Measurements from ENCODE around the gene CTSE.
A peak's percentile ranks its signal among the peaks of the same experiment; 100 is the strongest.

The CTSE gene

DNA sequence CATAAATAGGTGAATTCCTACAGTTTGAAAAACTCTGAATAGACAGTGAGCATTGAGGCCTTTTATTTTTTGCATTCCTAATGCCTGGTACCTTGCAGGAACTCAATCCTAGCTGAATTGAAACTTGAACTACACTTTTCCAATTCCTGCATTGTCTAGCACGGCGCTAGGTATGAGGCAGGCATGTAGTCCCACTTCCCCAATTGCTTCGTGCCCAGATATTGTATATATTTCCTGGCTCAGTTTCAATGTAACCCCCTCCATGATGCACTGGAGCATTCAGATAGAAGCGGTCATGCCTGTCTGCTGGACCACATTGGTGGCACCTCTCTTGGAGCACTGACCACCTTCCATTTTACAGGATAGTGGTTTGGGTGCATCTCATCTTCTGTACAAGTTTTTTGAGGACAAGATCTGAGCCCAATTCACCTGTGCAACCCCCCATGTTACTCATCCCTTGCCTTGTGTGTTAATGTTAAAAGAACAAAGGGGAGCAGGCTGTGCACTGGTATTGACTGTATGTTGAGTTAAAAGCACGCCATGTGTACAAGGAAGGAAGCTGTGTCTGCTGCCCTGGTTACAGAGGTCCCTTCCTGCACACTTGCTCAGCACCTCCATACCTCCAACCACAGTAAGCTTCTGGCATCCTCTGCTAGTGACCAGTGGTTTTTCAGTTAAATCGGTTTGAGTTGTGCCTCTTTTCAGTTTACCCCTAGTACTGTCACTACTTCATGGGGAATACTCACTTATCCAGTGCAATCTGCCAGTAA, 10.5 kb downstream of the CTSE start:
- Mint-ChIP-seq H3K36me3 (ENCODE audit: low read depth) (no peaks in the 10 kb centered on the region), H3K4me3 (no peak overlapping the region), H3K27ac (no peak overlapping the region), H3K9me3 (no peaks in the 10 kb centered on the region), H3K27me3 (no peaks in the 10 kb centered on the region), H3K4me1 (ENCODE audit: low read depth) (peaks cover 34% of the 10 kb centered on the region)

- Mint-ChIP-seq H3K4me3 (no peak overlapping the region), H3K27ac (peak overlapping the region; percentile 79), H3K9me3 (no peaks in the 10 kb centered on the region), H3K36me3 (ENCODE audit: low read depth) (no peaks in the 10 kb centered on the region), H3K27me3 (no peaks in the 10 kb centered on the region), H3K4me1 (ENCODE audit: low read depth) (peaks cover 34% of the 10 kb centered on the region)
These were observed 11.4 kb downstream of the CTSE start for GRCh38 chr1:206012086-206012859.

DNA sequence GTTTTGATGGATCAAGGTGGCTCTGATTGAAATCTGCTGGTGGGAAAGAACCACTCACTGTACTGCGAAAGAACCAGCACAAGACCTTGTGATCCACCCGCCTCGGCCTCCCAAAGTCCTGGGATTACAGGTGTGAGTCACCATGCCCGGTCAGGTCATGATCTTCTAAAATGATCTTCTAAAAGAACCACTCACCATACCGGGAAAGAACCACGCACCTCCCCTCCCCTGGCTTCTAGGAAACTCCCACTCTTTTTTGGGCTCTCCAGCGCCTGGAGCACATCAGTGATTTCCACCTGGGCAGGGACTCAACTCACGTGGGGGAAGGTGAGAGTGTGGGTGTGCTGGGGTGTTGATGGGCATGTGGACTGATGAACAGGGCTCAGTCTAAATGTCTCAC, 12.6 kb downstream of the CTSE start:
- Mint-ChIP-seq H3K4me1 (ENCODE audit: low read depth) (peaks cover 34% of the 10 kb centered on the region), H3K27ac (peak overlapping the region; percentile 41), H3K36me3 (ENCODE audit: low read depth) (no peaks in the 10 kb centered on the region), H3K27me3 (peaks cover 8% of the 10 kb centered on the region), H3K9me3 (no peaks in the 10 kb centered on the region), H3K4me3 (no peak overlapping the region)

GRCh38 chr1:206010060-206010459, 13.6 kb downstream of the CTSE start:
- no peaks in the 10 kb centered on the region for H3K36me3 Mint-ChIP-seq (ENCODE audit: low read depth)
- H3K4me3 Mint-ChIP-seq = no peak overlapping the region
- peaks cover 9% of the 10 kb centered on the region for H3K27me3 Mint-ChIP-seq
- H3K9me3 Mint-ChIP-seq = no peaks in the 10 kb centered on the region
- peaks cover 34% of the 10 kb centered on the region for H3K4me1 Mint-ChIP-seq (ENCODE audit: low read depth)
- no peak overlapping the region for H3K27ac Mint-ChIP-seq

GRCh38 chr1:206006946-206007345, 16.7 kb downstream of the CTSE start:
- Mint-ChIP-seq H3K27me3 (peaks cover 9% of the 10 kb centered on the region), H3K9me3 (no peaks in the 10 kb centered on the region), H3K27ac (no peak overlapping the region), H3K36me3 (ENCODE audit: low read depth) (no peaks in the 10 kb centered on the region), H3K4me1 (ENCODE audit: low read depth) (peaks cover 37% of the 10 kb centered on the region), H3K4me3 (no peak overlapping the region)

- Mint-ChIP-seq H3K9me3 (no peaks in the 10 kb centered on the region), H3K27me3 (peaks cover 9% of the 10 kb centered on the region), H3K4me1 (ENCODE audit: low read depth) (peaks cover 37% of the 10 kb centered on the region), H3K4me3 (no peak overlapping the region), H3K36me3 (ENCODE audit: low read depth) (no peaks in the 10 kb centered on the region), H3K27ac (no peak overlapping the region)
These were observed 17.9 kb downstream of the CTSE start for GRCh38 chr1:206005778-206006180.

- Mint-ChIP-seq H3K36me3 (ENCODE audit: low read depth) (no peaks in the 10 kb centered on the region), H3K27me3 (peaks cover 9% of the 10 kb centered on the region), H3K27ac (no peak overlapping the region), H3K9me3 (no peaks in the 10 kb centered on the region), H3K4me3 (no peak overlapping the region), H3K4me1 (ENCODE audit: low read depth) (peaks cover 38% of the 10 kb centered on the region)
These were observed 18.5 kb downstream of the CTSE start for GRCh38 chr1:206005234-206005633.

DNA sequence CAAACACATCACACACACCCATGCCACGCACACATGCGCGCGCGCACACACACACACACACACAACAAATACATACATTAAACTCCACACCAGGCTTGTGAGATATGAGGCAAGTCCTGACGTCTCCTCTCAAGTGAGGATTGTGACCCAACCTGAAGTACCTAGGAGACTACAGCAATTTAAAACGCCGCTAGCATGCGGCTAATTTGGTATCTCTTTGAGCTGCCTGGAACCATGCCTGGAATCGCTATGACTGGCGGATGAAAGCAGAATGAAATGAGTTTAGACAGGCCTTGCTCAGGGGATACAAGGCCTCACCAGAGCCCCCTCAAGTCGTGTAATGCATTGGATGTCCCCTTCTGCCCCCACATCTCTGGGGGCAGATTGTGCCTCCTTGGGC, 18.9 kb downstream of the CTSE start:
- Mint-ChIP-seq H3K27me3 (peaks cover 9% of the 10 kb centered on the region), H3K4me1 (ENCODE audit: low read depth) (peaks cover 42% of the 10 kb centered on the region), H3K27ac (peak overlapping the region; percentile 6)

GRCh38 chr1:206003854-206004800, 19.6 kb downstream of the CTSE start:
- Mint-ChIP-seq H3K27ac (peak overlapping the region; percentile 6), H3K9me3 (no peaks in the 10 kb centered on the region), H3K4me3 (no peak overlapping the region), H3K36me3 (ENCODE audit: low read depth) (no peaks in the 10 kb centered on the region), H3K4me1 (ENCODE audit: low read depth) (peaks cover 42% of the 10 kb centered on the region), H3K27me3 (peaks cover 9% of the 10 kb centered on the region)

More for the DNA sequence above, 18.9 kb downstream of the CTSE start:
- H3K4me3 Mint-ChIP-seq = no peak overlapping the region
- no peaks in the 10 kb centered on the region for H3K9me3 Mint-ChIP-seq
- no peaks in the 10 kb centered on the region for H3K36me3 Mint-ChIP-seq (ENCODE audit: low read depth)

DNA sequence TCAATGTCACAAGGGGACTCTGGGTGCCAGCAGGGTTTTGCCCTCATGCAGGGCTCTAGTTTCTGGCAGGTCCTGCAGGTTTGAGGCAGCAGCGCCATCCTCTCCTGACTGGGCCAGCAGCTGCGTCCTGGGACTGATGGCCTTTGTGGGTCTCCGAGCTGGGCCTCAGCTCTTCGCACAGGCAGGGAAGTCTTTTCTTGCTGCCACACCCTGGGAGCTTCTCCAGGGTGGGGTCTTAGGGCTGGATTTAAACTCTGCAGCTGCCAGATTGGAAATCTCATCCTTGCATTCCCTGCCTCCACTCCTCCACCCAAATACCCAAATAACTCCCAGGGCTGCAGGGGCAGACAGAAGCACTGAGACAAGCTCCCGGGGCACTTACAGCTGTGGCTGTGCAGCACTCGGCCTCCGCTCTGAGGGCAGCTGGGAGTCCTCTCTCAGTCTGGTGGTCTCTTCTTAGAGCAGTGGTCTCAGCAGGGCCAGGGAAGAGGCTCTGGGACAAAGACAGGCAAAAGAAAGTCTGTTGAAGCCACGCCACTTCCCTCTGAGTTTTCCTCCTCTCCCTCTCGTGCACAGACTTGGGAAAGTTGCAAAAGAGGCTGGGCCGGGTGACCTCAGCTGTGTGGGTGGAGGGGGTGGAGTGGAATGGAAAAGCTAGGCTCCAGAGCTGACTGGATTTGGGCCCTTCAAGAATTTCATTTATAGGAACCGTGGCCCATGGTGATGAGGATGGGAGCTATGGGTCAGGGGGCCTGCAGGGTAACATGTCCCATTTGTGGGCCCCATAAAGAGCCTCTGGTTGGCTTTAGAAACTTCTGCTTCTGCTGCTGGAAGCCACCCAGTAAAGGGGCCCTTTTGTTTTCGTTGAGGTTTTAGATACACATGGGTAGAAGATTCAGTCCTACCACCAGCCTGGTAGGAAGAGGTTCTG, 20.6 kb downstream of the CTSE start, which contains the start of gene RAB7B:
RAB7B (minus strand) TSS at position 525 of the 931 bp plus-strand sequence. CDS start 9,260 bp downstream, outside the sequence.
- Mint-ChIP-seq H3K4me3 (no peak within 1 kb of the TSS), H3K27me3 (peaks cover 9% of the 10 kb centered on the region), H3K9me3 (no peaks in the 10 kb centered on the region), H3K4me1 (ENCODE audit: low read depth) (peaks cover 42% of the 10 kb centered on the region), H3K36me3 (ENCODE audit: low read depth) (no peaks in the 10 kb centered on the region), H3K27ac (peak within 1 kb of the TSS; percentile 0)

- Mint-ChIP-seq H3K4me1 (ENCODE audit: low read depth) (peaks cover 42% of the 10 kb centered on the region), H3K27ac (no peak overlapping the region), H3K27me3 (peaks cover 11% of the 10 kb centered on the region), H3K9me3 (no peaks in the 10 kb centered on the region), H3K4me3 (no peak overlapping the region), H3K36me3 (ENCODE audit: low read depth) (no peaks in the 10 kb centered on the region)
These were observed 21.5 kb downstream of the CTSE start for GRCh38 chr1:206002160-206002559.

- H3K27ac Mint-ChIP-seq = peak overlapping the region; percentile 61
- H3K9me3 Mint-ChIP-seq = no peaks in the 10 kb centered on the region
- H3K36me3 Mint-ChIP-seq (ENCODE audit: low read depth) = no peaks in the 10 kb centered on the region
- no peak overlapping the region for H3K4me3 Mint-ChIP-seq
- peaks cover 11% of the 10 kb centered on the region for H3K27me3 Mint-ChIP-seq
- peaks cover 45% of the 10 kb centered on the region for H3K4me1 Mint-ChIP-seq (ENCODE audit: low read depth)
These were observed 22.2 kb downstream of the CTSE start for GRCh38 chr1:206001476-206001888.

GRCh38 chr1:206000641-206001339, 22.9 kb downstream of the CTSE start:
- Mint-ChIP-seq H3K27ac (peak overlapping the region; percentile 61), H3K4me3 (peak overlapping the region; percentile 8), H3K9me3 (no peaks in the 10 kb centered on the region), H3K4me1 (ENCODE audit: low read depth) (peaks cover 46% of the 10 kb centered on the region), H3K36me3 (ENCODE audit: low read depth) (no peaks in the 10 kb centered on the region), H3K27me3 (peaks cover 5% of the 10 kb centered on the region)

All from stimulated activated naive CD8-positive, alpha-beta T cell treated with anti-CD3 and anti-CD28 coated beads, Interleukin-15, Interleukin-2, amounts not matched to agents 100 ng/mL and 50 ng/mL, for 24 hours (primary cell).